GM12892 (cell line): Measurements from ENCODE around the gene NOSIP.

Experiments used
- POLR2A ChIP-seq: IDR thresholded peaks from 2 replicates; pipeline ENCODE4 v1.6.1; 2011; ENCODE audit warnings: low read depth, low read length, control low read depth
- POLR2AphosphoS5 ChIP-seq: IDR thresholded peaks from 2 replicates; pipeline ENCODE4 v1.6.1; 2011; ENCODE audit warnings: low read depth, low read length, control low read depth
- TAF1 ChIP-seq: IDR thresholded peaks from 2 replicates; pipeline ENCODE4 v1.6.1; 2011; ENCODE audit warnings: low read depth, mild to moderate bottlenecking, control low read depth, low read length, borderline replicate concordance

DNA sequence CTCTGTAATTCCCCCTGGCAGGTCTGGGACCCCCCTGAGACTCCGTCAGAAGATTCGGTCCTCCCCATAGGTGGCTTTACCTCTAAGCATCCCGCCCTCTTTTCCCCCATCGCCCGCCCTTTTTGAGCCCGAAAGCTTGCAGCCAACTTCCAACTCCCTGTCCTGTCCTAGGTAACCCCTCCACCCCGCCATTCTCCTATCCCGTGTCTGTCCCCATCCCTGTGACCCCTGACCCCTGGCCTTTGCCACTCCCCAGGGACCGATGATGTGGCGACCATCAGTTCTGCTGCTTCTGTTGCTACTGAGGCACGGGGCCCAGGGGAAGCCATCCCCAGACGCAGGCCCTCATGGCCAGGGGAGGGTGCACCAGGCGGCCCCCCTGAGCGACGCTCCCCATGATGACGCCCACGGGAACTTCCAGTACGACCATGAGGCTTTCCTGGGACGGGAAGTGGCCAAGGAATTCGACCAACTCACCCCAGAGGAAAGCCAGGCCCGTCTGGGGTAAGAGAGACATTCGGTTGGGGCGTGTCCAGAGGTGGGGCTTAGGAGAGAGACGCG, 52.1 kb downstream of the NOSIP start:
- TF ChIP-seq POLR2A, result no peak
- TF ChIP-seq POLR2AphosphoS5, result no peak
- TF ChIP-seq TAF1, result no peak
